Measurements from ENCODE around the gene CKAP2L. TPM values are rescaled to one million over a fixed set of nuclear protein-coding genes. Genes with fewer than 3 reads are reported as not detected.

CKAP2L gene
- total and polyA plus RNA-seq, 4 donors: 0.19 to 15.9 (median 0.91) TPM; not detected in 1

GRCh38 chr2:112723547-112723940 lies 40.9 kb downstream of the CKAP2L start:
- no peaks in the 10 kb centered on the region for H3K27me3 ChIP-seq (ENCODE audit: control insufficient read depth in 4 of 4, insufficient read depth in 4 of 4, low read length in 3 of 4)
- peaks cover 0 to 2% (median 0%) of the 10 kb centered on the region in 4 donors for H3K4me1 ChIP-seq (ENCODE audit: control insufficient read depth in 4 of 4, insufficient read depth in 4 of 4, low read length in 3 of 4)
- no peak overlapping the region for H3K9ac ChIP-seq (ENCODE audit: low read depth in 1 of 2, low read length in 2 of 2)
- DNase-seq (ENCODE audit: low spot score): no peak
- no peaks in the 10 kb centered on the region for H3K9me3 ChIP-seq (ENCODE audit: control insufficient read depth in 4 of 4, low read length in 3 of 4)
- H3K4me3 ChIP-seq (ENCODE audit: low read depth in 1 of 3, low read length in 3 of 3): no peak overlapping the region
- TF ChIP-seq TAF1 (conservative IDR thresholded peaks at IDR 0.05) (no peak), SP1 (IDR thresholded peaks at IDR 0.05) (no peak), FOXA1 (IDR thresholded peaks at IDR 0.05) (no peak), REST (IDR thresholded peaks at IDR 0.05) (no peak), HNF4G (IDR thresholded peaks at IDR 0.05) (no peak)
- WGBS: 94% methylated on average over 6 of the region's 6 CpGs
- H3K27ac ChIP-seq (ENCODE audit: low read depth in 1 of 2, low read length in 2 of 2): no peak overlapping the region
- no peaks in the 10 kb centered on the region for H3K36me3 ChIP-seq (ENCODE audit: control insufficient read depth in 4 of 4, insufficient read depth in 3 of 4, low read depth in 1 of 4, low read length in 3 of 4)

DNA sequence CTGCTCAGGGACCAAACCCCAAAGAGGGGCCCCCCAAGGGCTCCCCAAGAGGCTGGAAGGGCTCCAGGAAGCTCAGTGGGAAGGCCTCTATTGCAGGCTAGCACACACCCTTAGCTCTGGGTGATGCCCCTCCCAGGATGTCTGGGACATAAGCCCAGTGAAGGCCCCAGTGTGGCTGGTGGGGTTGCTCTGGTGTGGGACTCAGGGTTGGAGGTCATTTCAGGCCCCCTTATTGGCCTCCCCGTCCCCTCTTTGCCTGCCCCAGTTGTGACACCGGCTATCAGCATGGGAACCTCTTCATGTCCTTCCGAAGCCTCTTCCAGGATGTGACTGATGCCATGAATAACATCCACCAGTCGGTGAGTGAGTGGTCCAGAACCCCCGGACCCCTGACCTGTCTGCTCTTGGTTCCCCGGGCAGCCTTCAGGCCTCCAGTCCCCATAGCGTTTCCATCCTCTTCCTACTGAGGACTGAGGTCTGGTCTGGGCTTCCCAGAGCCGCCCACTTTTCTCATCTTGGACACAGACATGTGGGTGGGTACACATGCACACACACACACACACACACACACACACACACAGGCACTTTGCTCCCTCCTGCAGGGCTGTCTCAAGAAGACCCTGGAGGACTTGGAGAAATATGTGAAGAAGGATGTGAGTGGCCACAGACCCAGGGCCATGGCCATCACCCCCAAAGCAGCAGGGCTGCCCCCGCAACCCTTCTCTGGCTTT lies 41.4 kb downstream of the CKAP2L start:
- Histone ChIP-seq H3K27ac (ENCODE audit: low read depth in 1 of 2, low read length in 2 of 2) (no peak overlapping the region), H3K9me3 (ENCODE audit: control insufficient read depth in 4 of 4, low read length in 3 of 4) (no peaks in the 10 kb centered on the region), H3K36me3 (ENCODE audit: control insufficient read depth in 4 of 4, insufficient read depth in 3 of 4, low read depth in 1 of 4, low read length in 3 of 4) (no peaks in the 10 kb centered on the region), H3K4me1 (ENCODE audit: control insufficient read depth in 4 of 4, insufficient read depth in 4 of 4, low read length in 3 of 4) (peaks cover 0 to 2% (median 0%) of the 10 kb centered on the region in 4 donors), H3K4me3 (ENCODE audit: low read depth in 1 of 3, low read length in 3 of 3) (no peak overlapping the region), H3K9ac (ENCODE audit: low read depth in 1 of 2, low read length in 2 of 2) (no peak overlapping the region), H3K27me3 (ENCODE audit: control insufficient read depth in 4 of 4, insufficient read depth in 4 of 4, low read length in 3 of 4) (no peaks in the 10 kb centered on the region)
- no peak for TF ChIP-seq YY1 (IDR thresholded peaks at IDR 0.05)
- TF ChIP-seq NR2F2 (IDR thresholded peaks at IDR 0.05): no peak
- no peak for TF ChIP-seq RXRA (IDR thresholded peaks at IDR 0.05)
- no peak for TF ChIP-seq JUND (IDR thresholded peaks at IDR 0.05)
- no peak for TF ChIP-seq GABPA (IDR thresholded peaks at IDR 0.05 in 1 of 2, conservative IDR thresholded peaks at IDR 0.05 in 1 of 2)
- no peak for TF ChIP-seq EGR1 (IDR thresholded peaks at IDR 0.05; ENCODE audit: low read depth in 2 of 2)
- no peak for TF ChIP-seq FOXA2 (IDR thresholded peaks at IDR 0.05)
- TF ChIP-seq, protein P1, sequence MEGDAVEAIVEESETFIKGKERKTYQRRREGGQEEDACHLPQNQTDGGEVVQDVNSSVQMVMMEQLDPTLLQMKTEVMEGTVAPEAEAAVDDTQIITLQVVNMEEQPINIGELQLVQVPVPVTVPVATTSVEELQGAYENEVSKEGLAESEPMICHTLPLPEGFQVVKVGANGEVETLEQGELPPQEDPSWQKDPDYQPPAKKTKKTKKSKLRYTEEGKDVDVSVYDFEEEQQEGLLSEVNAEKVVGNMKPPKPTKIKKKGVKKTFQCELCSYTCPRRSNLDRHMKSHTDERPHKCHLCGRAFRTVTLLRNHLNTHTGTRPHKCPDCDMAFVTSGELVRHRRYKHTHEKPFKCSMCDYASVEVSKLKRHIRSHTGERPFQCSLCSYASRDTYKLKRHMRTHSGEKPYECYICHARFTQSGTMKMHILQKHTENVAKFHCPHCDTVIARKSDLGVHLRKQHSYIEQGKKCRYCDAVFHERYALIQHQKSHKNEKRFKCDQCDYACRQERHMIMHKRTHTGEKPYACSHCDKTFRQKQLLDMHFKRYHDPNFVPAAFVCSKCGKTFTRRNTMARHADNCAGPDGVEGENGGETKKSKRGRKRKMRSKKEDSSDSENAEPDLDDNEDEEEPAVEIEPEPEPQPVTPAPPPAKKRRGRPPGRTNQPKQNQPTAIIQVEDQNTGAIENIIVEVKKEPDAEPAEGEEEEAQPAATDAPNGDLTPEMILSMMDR (IDR thresholded peaks at IDR 0.05; ENCODE audit: low read depth, low read length, missing input control): no peak
- TF ChIP-seq RAD21 (IDR thresholded peaks at IDR 0.05): no peak
- no peak for TF ChIP-seq SP1 (IDR thresholded peaks at IDR 0.05)
- no peak for DNase-seq (ENCODE audit: low spot score)
- WGBS: 87% methylated on average over 9 of the region's 9 CpGs

Data from liver (tissue), 9 donors.